Prostate gland (tissue), 2 donors: Measurements from ENCODE around the gene GPC5.

Experiments
- CTCF ChIP-seq, 4 experiments: fragments of 200-600 bp in 2 of 4; fragments of 450-650 bp in 2 of 4; sonication (generic) in 2 of 4; IDR thresholded peaks; 1 replicate in 3 of 4; 2 replicates in 1 of 4; pipeline ENCODE4 v1.5.1; 2016 to 2019; ENCODE audit warnings: antibody characterized with exemption in 4 of 4, mild to moderate bottlenecking in 2 of 4, moderate library complexity in 2 of 4
- POLR2A ChIP-seq: fragments of 450-650 bp; IDR thresholded peaks from one replicate; pipeline ENCODE4 v1.6.1; 2016; ENCODE audit warnings: antibody characterized with exemption, mild to moderate bottlenecking

- TF ChIP-seq CTCF (IDR thresholded peaks at IDR 0.05): no peak
- TF ChIP-seq POLR2A: no peak
These were observed 834.5 kb downstream of the GPC5 start for GRCh38 chr13:92232871-92233270.
